H9 (cell line): Measurements from ENCODE around the gene STAB1. TPM values are rescaled to one million over a fixed set of nuclear protein-coding genes. Genes with fewer than 3 reads are reported as not detected.
A peak's percentile ranks its signal among the peaks of the same experiment; 100 is the strongest.

Experiments used
- DNase-seq: peaks from one replicate; pipeline ENCODE4 v3.0.0-alpha.2; 2017
- H2AFZ ChIP-seq: one replicate; pipeline ENCODE4 v1.6.1; 2013; ENCODE audit warnings: mild to moderate bottlenecking, low read length, control low read depth, moderate library complexity
- H2AK5ac ChIP-seq: 2 replicates; pipeline ENCODE4 v1.6.1; 2013; ENCODE audit warnings: low read length, control low read depth, mixed read lengths; ENCODE audit not compliant: insufficient read length
- H2BK120ac ChIP-seq: one replicate; pipeline ENCODE4 v1.6.1; 2013; ENCODE audit warnings: low read depth, mild to moderate bottlenecking, low read length, control low read depth, inconsistent platforms; ENCODE audit not compliant: poor library complexity, severe bottlenecking
- H2BK12ac ChIP-seq: 2 replicates; pipeline ENCODE4 v1.6.1; 2013; ENCODE audit warnings: low read length, control low read depth, mixed read lengths, low read depth; ENCODE audit not compliant: insufficient read length
- H2BK15ac ChIP-seq: 2 replicates; pipeline ENCODE4 v1.6.1; 2013; ENCODE audit warnings: low read depth, low read length, control low read depth
- H2BK20ac ChIP-seq: one replicate; pipeline ENCODE4 v1.6.1; 2013; ENCODE audit warnings: low read depth, mild to moderate bottlenecking, low read length, control low read depth, inconsistent platforms; ENCODE audit not compliant: poor library complexity, severe bottlenecking
- H2BK5ac ChIP-seq: 2 replicates; pipeline ENCODE4 v1.6.1; 2013; ENCODE audit warnings: low read length, control low read depth, mixed read lengths; ENCODE audit not compliant: insufficient read length
- H3K14ac ChIP-seq: 2 replicates; pipeline ENCODE4 v1.6.1; 2013; ENCODE audit warnings: low read length, control low read depth; ENCODE audit not compliant: insufficient read depth
- H3K18ac ChIP-seq: 2 replicates; pipeline ENCODE4 v1.6.1; 2013; ENCODE audit warnings: low read depth, mild to moderate bottlenecking, mixed read lengths, low read length, control low read depth; ENCODE audit not compliant: insufficient read length
- H3K23ac ChIP-seq: 2 replicates; pipeline ENCODE4 v1.6.1; 2013; ENCODE audit warnings: low read length, control low read depth, mixed read lengths, low read depth; ENCODE audit not compliant: insufficient read length
- H3K23me2 ChIP-seq: 2 replicates; pipeline ENCODE4 v1.6.1; 2013; ENCODE audit warnings: low read depth, mild to moderate bottlenecking, mixed read lengths, low read length, control low read depth; ENCODE audit not compliant: insufficient read length, poor library complexity, severe bottlenecking
- H3K27ac ChIP-seq: 2 replicates; pipeline ENCODE4 v1.5.1; 2013; ENCODE audit warnings: low read length, control low read depth, mixed read lengths, low read depth; ENCODE audit not compliant: insufficient read length
- H3K27me3 ChIP-seq: 2 replicates; pipeline ENCODE4 v1.6.1; 2013; ENCODE audit warnings: low read length, control low read depth, inconsistent platforms; ENCODE audit not compliant: insufficient read depth
- H3K4ac ChIP-seq: 2 replicates; pipeline ENCODE4 v1.6.1; 2013; ENCODE audit warnings: low read depth, mild to moderate bottlenecking, control low read depth, inconsistent platforms, low read length, moderate library complexity
- H3K4me1 ChIP-seq: 2 replicates; pipeline ENCODE4 v1.6.1; 2013; ENCODE audit warnings: low read length, control low read depth, inconsistent platforms; ENCODE audit not compliant: insufficient read depth
- H3K4me2 ChIP-seq: 2 replicates; pipeline ENCODE4 v1.6.1; 2013; ENCODE audit warnings: low read length, control low read depth, mixed read lengths; ENCODE audit not compliant: insufficient read length, insufficient read depth
- H3K56ac ChIP-seq: 2 replicates; pipeline ENCODE4 v1.6.1; 2013; ENCODE audit warnings: low read depth, mild to moderate bottlenecking, mixed read lengths, low read length, control low read depth; ENCODE audit not compliant: insufficient read length
- H3K79me1 ChIP-seq: 2 replicates; pipeline ENCODE4 v1.6.1; 2013; ENCODE audit warnings: low read depth, mild to moderate bottlenecking, moderate library complexity, low read length, control low read depth, inconsistent platforms; ENCODE audit not compliant: insufficient read depth, poor library complexity, severe bottlenecking
- H3K79me2 ChIP-seq: 2 replicates; pipeline ENCODE4 v1.6.1; 2013; ENCODE audit warnings: low read length, control low read depth, inconsistent platforms; ENCODE audit not compliant: insufficient read depth
- H3K9ac ChIP-seq: 2 replicates; pipeline ENCODE4 v1.6.1; 2013; ENCODE audit warnings: low read length, control low read depth, mixed read lengths; ENCODE audit not compliant: insufficient read length; ENCODE audit errors: extremely low read depth
- H3K9me3 ChIP-seq: one replicate; pipeline ENCODE4 v1.6.1; 2013; ENCODE audit warnings: low read depth, low read length, inconsistent platforms; ENCODE audit not compliant: control insufficient read depth
- H3T11ph ChIP-seq: one replicate; pipeline ENCODE4 v1.6.1; 2013; ENCODE audit warnings: mild to moderate bottlenecking, low read length, control low read depth, inconsistent platforms
- H4K20me1 ChIP-seq: one replicate; pipeline ENCODE4 v1.6.1; 2013; ENCODE audit not compliant: control insufficient read depth, insufficient read length, insufficient read depth
- H4K5ac ChIP-seq: 2 replicates; pipeline ENCODE4 v1.6.1; 2013; ENCODE audit warnings: low read depth, mild to moderate bottlenecking, mixed read lengths, low read length, control low read depth; ENCODE audit not compliant: insufficient read length
- H4K8ac ChIP-seq: replicated peaks from 2 replicates; pipeline ENCODE4 v1.6.1; 2013; ENCODE audit warnings: low read length, control low read depth, mixed read lengths, low read depth; ENCODE audit not compliant: insufficient read length
- H4K91ac ChIP-seq: 2 replicates; pipeline ENCODE4 v1.6.1; 2013; ENCODE audit warnings: low read depth, mild to moderate bottlenecking, moderate library complexity, mixed read lengths, low read length, control low read depth; ENCODE audit not compliant: insufficient read length
- H3K27ac Mint-ChIP-seq, 3 experiments: 2 replicates in 2 of 3; 3 replicates in 1 of 3; pipeline ENCODE4 v1.8.0; 2020 to 2021; ENCODE audit warnings: mixed read lengths in 3 of 3, mild to moderate bottlenecking in 1 of 3, moderate library complexity in 1 of 3
- H3K27me3 Mint-ChIP-seq: 2 replicates; pipeline ENCODE4 v1.8.0; 2021; ENCODE audit warnings: low read depth, mild to moderate bottlenecking, moderate library complexity, mixed read lengths
- H3K36me3 Mint-ChIP-seq, 3 experiments: 2 replicates in 2 of 3; 3 replicates in 1 of 3; pipeline ENCODE4 v1.8.0; 2020 to 2021; ENCODE audit warnings: low read depth in 3 of 3, mixed read lengths in 3 of 3; ENCODE audit not compliant: insufficient read depth in 1 of 3
- H3K4me1 Mint-ChIP-seq, 2 experiments: 2 replicates each; pipeline ENCODE4 v1.8.0; 2020; ENCODE audit warnings: mixed read lengths in 2 of 2
- H3K4me3 Mint-ChIP-seq, 2 experiments: 2 replicates in 1 of 2; 3 replicates in 1 of 2; pipeline ENCODE4 v1.8.0; 2020 to 2021; ENCODE audit warnings: mild to moderate bottlenecking in 2 of 2, mixed read lengths in 2 of 2, moderate library complexity in 1 of 2
- H3K9me3 Mint-ChIP-seq, 2 experiments: 2 replicates in 1 of 2; 3 replicates in 1 of 2; pipeline ENCODE4 v1.8.0; 2020; ENCODE audit warnings: mild to moderate bottlenecking in 2 of 2, mixed read lengths in 2 of 2, moderate library complexity in 1 of 2
- WGBS: extraction: QIAGEN DNeasy Blood & Tissue Kit; methylation state at CpG from one replicate; pipeline ENCODE4 v1.1.7; 2013; ENCODE audit warnings: missing lambda C conversion rate, low lambda C conversion rate, mixed read lengths; ENCODE audit not compliant: insufficient read length; ENCODE audit errors: extremely low coverage; 5-methylcytosine and 5-hydroxymethylcytosine counted together
- total RNA-seq: library from RNA; stranded (reverse); gene quantifications from 2 replicates; pipeline ENCODE4 v1.2.1, GENCODE V29; 2021
- TF ChIP-seq, protein P1 (sequence below): fragments of 200-600 bp; sonication (generic); conservative IDR thresholded peaks from 3 replicates; pipeline ENCODE4 v1.8.0; 2021; ENCODE audit warnings: antibody characterized with exemption, mild to moderate bottlenecking

Gene STAB1
- total RNA-seq, 1 experiment from 2014 or later: 1.5 TPM

DNA sequence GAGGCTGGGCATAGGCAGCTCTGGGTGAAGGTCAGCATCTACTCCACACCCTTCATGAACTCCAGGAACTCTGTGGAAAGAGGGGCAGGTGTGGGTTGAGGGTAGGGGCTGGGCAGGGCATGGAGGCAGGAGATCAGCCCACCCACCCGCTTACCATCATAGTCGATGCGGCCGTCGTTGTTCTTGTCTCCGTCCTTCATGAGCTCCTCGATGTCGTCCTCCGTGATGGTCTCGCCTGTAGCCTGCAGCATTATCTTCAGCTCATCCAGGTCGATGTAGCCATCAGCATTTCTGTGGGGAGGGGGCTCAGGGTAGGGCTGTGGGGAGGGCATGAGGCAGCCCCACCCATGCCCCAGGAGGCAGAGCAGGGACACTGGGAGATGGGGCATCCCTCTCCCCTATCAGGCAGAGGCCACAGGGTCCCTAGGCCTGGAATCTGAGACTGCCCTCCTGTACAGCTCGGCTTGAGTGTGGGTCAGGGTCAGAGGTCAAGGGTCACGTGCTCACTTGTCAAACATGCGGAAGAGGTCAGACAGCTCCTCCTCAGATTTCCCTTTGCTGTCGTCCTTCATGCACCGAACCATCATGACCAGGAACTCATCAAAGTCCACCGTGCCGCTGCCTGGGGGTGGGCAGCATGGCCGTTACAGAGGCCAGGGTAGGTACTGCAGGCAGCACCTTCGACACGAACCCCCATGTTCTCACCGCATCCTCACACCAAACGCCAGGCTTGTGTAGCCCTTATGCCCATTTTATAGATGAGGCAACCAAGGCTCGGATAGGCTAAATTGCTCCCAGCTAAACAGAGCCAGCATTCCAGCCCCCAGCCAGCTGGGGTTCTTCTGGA, 43.7 kb upstream of the STAB1 start:
- no peaks in the 10 kb centered on the region for H3K9me3 Mint-ChIP-seq
- H3K9me3 ChIP-seq: no peaks in the 10 kb centered on the region
- no peak overlapping the region for H3T11ph ChIP-seq
- no peak overlapping the region for H3K4me2 ChIP-seq
- H3K9ac ChIP-seq: no peak overlapping the region
- H2AK5ac ChIP-seq: no peak overlapping the region
- H2BK20ac ChIP-seq: no peak overlapping the region
- no peak overlapping the region for H2AFZ ChIP-seq
- H4K8ac ChIP-seq: no peak overlapping the region
- peaks cover 34 to 47% of the 10 kb centered on the region in 2 experiments for H3K4me1 Mint-ChIP-seq
- no peak overlapping the region for H3K23ac ChIP-seq
- 0 out of 2 replicates have a peak overlapping the region, but pooled peaks have one; percentile 9 for H2BK15ac ChIP-seq
- H3K4me3 Mint-ChIP-seq: no peak overlapping the region
- no peak overlapping the region for H4K5ac ChIP-seq
- peak overlapping the region in 1 of 3 experiments; percentile 85; a peak in 3 of 7 replicates for H3K27ac Mint-ChIP-seq
- no peaks in the 10 kb centered on the region for H3K79me1 ChIP-seq
- H3K4ac ChIP-seq: no peak overlapping the region
- H2BK12ac ChIP-seq: no peak overlapping the region
- H3K14ac ChIP-seq: no peak overlapping the region
- H3K27me3 Mint-ChIP-seq: peaks cover 2% of the 10 kb centered on the region
- H3K27me3 ChIP-seq: no peaks in the 10 kb centered on the region
- no peak overlapping the region for H3K18ac ChIP-seq
- H3K27ac ChIP-seq: no peak overlapping the region
- H3K23me2 ChIP-seq: peaks cover 3% of the 10 kb centered on the region
- no peak overlapping the region for H3K56ac ChIP-seq
- TF ChIP-seq, protein P1, sequence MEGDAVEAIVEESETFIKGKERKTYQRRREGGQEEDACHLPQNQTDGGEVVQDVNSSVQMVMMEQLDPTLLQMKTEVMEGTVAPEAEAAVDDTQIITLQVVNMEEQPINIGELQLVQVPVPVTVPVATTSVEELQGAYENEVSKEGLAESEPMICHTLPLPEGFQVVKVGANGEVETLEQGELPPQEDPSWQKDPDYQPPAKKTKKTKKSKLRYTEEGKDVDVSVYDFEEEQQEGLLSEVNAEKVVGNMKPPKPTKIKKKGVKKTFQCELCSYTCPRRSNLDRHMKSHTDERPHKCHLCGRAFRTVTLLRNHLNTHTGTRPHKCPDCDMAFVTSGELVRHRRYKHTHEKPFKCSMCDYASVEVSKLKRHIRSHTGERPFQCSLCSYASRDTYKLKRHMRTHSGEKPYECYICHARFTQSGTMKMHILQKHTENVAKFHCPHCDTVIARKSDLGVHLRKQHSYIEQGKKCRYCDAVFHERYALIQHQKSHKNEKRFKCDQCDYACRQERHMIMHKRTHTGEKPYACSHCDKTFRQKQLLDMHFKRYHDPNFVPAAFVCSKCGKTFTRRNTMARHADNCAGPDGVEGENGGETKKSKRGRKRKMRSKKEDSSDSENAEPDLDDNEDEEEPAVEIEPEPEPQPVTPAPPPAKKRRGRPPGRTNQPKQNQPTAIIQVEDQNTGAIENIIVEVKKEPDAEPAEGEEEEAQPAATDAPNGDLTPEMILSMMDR: peak; percentile 36; the same call in 2 of the 3 replicates
- no CpG with 5 or more reads among the region's 24 CpGs for WGBS
- H4K20me1 ChIP-seq: no peaks in the 10 kb centered on the region
- no peaks in the 10 kb centered on the region; a peak in 1 of 7 replicates for H3K36me3 Mint-ChIP-seq
- DNase-seq: peak; percentile 27
- H3K79me2 ChIP-seq: peaks cover 1% of the 10 kb centered on the region; the same call in 1 of the 2 replicates
- no peaks in the 10 kb centered on the region; the same call in 1 of the 2 replicates for H3K4me1 ChIP-seq
- H4K91ac ChIP-seq: no peak overlapping the region
- no peak overlapping the region for H2BK120ac ChIP-seq
- H2BK5ac ChIP-seq: no peak overlapping the region
